GM18526 (cell line): ENCODE results near the gene SORCS3.

Experiments
- POLR2A ChIP-seq: IDR thresholded peaks from 3 replicates; pipeline ENCODE4 v1.6.1; 2011; ENCODE audit not compliant: insufficient read length; ENCODE audit errors: extremely low read depth

SORCS3 gene

DNA sequence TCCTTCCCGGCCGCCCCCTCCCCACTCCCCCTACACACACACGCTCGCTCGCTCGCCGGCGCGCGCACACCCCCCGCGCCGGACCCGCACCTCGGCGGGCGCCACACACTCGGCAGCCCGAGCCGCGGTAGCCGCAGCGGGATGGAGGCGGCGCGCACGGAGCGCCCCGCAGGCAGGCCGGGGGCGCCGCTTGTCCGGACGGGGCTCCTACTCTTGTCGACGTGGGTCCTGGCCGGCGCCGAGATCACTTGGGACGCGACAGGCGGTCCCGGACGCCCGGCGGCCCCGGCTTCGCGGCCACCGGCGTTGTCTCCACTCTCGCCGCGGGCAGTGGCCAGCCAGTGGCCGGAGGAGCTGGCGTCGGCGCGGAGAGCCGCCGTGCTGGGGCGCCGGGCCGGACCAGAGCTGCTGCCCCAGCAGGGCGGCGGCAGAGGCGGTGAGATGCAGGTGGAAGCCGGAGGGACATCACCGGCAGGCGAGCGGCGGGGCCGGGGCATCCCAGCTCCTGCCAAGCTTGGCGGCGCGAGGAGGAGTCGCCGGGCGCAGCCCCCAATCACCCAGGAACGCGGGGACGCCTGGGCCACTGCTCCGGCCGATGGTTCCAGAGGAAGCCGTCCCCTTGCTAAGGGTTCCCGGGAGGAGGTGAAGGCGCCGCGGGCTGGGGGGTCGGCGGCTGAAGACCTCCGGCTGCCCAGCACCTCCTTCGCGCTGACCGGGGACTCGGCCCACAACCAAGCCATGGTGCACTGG is at the start of gene SORCS3:
TSS of gene SORCS3 (plus strand) at position 104 of the 750 bp plus-strand sequence.
- TF ChIP-seq POLR2A, result no peak

DNA sequence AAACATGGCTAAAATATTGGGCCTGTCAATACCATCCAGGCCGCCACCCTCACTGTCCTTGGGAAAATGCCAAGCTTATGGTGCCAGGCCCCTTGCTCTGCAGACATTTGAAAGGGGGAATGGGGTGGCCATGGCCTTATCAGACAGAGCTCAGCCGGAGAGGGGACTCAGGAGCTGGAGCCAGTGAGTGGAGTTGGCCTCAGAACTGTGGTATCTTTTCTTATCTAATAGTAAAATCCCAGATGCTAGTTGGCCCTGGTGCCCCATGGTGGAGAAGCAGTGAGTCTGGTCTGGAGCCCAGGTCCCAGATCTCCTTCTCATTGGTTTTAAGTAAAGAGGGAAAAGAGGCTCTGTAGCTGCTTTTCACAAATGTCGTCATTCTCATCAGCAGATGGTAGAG is 49.6 kb upstream of the SORCS3 start:
- no peak for TF ChIP-seq POLR2A

DNA sequence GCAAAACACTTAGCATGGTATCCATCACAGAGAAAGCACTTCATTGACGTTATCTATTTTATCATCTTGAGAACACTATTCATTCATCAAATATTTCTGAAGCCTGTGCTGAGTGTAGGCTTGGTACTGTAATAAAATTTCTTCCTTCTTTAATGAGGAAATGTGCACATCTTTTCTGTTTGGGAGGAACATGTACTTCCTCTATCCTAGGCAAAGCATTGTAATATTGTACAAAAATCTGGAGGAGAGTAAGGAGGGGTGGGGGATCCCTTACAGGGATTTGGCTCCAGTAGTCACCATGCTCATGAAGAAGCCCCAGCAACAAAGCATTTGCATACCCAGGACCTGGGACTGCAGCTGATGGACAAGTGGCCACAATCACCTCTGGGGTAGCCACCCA is 39.9 kb upstream of the SORCS3 start:
- no peak for TF ChIP-seq POLR2A

DNA sequence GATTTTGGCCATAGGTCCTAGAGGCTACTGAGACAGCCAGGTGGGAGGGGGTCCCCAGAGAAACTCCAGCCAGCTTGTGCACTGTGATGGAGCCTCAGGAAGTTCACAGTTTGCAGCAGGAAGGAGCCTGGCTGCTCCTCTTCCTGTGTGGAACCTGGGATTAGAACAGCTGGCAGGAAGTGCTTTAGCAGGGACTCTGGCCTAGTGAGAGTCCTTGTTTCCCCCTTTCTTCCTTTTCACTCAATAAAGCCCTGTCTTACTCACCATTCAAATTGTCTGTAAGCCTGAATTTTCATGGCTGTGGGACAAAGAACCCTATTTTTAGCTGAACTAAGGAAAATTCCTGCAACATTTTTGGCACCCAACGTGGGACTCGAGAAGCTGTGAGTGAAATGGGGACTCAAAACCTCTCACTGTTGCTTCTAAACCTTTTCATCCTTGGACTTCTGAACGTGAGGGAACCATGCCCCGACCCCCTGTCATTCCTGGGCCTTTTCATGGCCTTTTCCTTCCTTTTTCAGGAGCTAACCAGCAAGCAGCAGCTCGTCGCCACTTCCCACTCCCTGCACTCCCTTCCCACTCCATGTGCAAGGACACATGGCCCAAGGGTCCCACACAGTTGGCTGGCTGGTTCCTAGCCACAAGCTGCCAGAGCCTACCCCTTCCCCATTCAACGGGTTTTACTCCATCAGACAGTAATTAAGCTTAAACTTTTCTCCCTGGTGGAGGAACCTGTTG is 32.8 kb upstream of the SORCS3 start:
- TF ChIP-seq POLR2A, result no peak

DNA sequence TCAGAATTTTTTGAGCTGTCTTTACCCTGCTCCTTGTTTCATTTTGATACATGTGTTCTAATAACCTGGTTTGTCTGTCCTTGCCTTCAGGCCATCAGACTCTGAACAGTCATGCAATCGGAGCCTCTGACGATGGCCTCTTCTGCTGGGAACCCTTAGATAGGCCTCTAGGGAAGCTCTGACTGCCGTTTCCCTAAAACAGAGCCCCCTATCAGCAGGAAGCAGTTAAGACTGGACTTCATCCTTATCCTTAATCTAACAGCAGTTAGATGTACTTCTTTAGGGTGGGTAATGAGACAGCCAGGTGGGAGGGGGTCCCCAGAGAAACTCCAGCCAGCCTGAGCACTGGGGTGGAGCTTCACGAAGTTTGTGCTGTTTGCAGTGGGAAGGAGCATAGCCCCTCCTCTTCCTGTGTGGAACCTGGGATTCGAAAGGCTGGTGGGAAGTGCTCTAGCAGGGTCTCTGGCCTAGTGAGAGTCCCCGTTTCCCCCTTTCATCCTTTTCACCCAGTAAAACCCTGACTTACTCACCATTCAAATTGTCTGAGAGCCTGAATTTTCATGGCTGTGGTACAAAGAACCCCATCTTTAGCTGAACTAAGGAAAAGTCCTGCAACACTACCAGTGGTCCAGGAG is 28.4 kb upstream of the SORCS3 start:
- TF ChIP-seq POLR2A, result no peak

DNA sequence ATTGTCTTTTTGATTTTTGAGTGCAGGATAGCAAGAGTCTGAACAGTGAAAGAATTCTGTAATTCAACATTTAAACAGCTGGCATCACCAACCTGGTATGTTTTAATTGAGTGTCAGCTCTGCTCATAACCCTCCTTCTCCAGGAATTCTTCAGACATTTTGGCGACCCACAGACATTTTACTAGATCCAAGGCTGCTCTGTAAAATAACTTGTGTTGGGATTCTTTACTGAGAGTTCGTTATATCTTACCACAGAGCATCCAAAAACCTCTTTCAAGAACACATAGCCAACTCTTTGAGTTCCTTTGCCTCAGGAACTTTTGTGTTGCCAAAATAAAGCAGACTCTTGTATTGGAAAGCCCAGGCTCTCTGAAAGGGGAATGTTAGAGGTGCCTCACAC is 27.7 kb upstream of the SORCS3 start:
- TF ChIP-seq POLR2A, result no peak

DNA sequence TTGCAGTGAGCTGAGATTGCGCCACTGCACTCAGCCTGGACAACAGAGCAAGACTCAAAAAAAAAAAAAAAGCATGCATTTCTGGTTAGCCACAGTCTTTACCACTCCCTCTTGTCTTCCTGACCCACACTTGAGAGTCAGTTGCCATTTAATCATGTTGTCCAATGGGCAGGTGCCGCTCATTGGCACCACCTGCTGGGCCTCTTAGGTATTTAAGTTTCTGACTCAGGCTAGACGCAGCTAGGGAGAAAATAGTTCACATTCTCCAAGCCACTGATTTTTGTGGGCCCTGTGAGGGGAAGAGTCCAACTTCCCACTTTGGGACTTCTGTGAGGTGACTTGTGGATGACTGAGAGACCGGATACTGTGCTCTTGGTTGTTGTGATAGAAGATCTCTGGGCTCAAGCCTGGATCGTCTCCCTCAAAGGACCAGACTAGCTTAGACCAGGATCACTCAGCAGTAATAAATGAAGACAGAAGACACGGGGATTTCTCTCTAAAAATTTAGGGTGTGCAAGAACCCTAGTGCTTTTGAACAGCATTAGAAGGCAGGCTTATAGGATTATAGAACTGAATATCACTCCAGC is 26.8 kb upstream of the SORCS3 start:
- TF ChIP-seq POLR2A, result no peak

DNA sequence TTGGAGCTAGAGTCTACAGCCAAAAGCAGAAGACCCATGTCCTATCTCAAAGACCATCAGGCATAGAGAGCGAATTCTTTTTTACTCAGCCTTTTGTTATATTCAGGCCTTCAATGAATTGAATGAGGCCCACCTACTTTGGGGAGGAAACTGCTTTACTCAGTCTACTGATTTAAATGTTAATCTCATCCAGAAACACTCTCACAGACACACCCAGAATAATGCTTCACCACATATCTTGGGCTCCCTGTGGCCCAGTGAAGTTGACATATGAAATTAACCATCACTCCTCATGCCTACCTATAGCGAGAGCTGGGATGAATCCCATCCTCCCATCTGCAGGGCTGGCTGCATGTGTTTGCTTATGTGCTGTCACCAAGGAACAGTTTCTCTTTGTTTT is 26.0 kb upstream of the SORCS3 start:
- no peak for TF ChIP-seq POLR2A

DNA sequence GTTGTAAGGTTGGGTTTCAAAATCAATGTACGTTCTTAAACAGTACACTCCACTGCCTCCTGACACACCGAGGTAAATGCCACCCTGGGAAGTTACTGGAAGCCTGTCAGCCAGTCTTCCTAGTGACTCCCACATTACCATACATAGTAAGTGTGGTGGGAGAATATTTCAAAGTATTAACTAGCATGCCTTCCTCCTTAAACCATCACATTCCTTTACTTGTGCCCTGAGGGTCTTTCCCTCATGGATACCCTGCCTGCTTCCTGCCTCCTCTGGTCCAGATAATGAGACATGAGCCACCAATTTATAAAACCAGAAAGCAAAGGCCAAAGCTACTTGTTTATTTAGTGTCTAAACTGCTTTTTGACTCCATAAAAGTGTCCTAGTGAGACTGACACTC is 23.3 kb upstream of the SORCS3 start:
- TF ChIP-seq POLR2A, result no peak

DNA sequence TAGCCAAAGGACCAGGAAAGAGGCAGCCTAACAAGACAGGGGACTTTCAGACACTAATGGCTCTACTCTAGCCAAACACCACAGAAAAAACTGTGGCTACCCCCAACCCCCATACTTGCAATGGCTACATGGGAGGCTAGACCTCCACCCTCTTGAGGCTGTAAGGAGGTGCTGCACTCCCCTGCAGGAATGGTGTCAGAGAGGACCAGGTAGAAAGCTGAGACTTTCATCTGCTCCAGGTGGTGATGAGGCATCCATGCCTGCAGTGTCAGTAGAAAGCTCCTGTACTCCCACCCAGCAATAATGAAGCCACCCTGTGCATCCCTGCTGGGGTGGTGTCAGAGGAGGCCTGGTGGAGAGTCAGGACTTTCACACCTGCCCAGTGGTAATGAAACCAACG is 18.9 kb upstream of the SORCS3 start:
- no peak for TF ChIP-seq POLR2A

DNA sequence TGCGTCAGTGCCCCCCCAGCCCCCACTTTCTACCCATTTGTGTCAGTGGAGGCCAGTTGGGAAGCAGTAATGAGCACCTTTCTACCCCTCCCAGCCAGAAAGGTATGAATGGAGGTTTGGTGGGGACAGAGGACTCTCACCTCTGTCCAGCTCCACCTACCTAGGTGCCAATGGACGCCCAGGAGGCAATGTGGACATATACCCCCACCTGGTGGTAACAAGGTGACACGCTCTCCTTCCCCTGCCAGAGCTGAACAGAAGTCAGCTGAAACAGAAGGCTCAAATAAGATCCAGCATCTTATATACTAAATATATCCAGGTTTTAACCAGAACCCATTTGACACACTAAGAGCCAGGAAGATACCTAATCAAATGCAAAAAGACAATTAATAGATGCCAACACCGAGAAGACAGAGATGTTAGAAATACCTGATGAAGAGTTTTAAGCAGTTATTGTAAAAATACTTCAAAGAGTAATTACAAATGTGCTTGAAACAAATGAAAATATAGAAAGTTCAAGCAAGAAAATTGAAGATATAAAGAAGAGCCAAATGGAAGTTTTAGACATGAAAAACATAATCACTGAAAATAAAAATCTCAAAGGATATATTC is 18.4 kb upstream of the SORCS3 start:
- TF ChIP-seq POLR2A, result no peak

DNA sequence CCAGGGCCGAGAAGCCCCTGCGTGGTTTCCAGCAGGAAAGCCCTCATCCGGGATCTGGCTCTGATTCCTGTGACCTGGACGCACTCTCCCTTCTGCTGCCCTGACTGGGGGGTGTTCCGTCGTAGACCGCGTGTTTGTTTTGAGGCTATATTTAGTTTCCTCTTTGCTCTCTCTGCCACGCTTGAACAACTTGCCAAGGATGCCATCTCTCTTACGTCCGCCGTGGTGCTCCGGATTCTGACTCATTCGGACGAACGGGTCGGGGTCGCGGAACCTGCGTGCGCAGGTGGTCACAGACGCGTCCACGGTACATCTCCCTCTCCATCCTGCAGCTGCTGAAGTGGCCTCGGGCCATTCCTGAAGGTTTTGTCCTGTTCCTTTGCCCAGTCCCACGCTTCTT is 10.4 kb upstream of the SORCS3 start:
- no peak for TF ChIP-seq POLR2A

DNA sequence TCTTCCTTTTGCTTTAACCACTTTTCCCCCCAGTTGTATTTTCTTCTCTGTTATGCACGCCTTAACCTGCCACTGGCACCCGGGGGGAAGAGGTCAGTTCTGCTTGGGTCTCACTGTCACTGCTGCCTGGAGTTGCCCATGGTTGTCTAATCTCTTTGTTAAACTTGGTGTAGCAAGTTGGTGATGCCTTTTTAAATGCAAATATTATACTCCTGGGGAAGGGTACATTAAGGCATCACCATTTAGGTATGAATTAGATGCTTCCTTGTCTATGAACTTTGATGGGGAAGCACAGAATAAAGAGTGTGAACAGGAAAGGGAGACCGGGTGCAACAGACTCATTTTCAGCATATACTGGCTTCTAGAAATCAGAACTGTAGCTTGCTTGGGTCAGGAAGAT is 9.1 kb upstream of the SORCS3 start:
- no peak for TF ChIP-seq POLR2A

DNA sequence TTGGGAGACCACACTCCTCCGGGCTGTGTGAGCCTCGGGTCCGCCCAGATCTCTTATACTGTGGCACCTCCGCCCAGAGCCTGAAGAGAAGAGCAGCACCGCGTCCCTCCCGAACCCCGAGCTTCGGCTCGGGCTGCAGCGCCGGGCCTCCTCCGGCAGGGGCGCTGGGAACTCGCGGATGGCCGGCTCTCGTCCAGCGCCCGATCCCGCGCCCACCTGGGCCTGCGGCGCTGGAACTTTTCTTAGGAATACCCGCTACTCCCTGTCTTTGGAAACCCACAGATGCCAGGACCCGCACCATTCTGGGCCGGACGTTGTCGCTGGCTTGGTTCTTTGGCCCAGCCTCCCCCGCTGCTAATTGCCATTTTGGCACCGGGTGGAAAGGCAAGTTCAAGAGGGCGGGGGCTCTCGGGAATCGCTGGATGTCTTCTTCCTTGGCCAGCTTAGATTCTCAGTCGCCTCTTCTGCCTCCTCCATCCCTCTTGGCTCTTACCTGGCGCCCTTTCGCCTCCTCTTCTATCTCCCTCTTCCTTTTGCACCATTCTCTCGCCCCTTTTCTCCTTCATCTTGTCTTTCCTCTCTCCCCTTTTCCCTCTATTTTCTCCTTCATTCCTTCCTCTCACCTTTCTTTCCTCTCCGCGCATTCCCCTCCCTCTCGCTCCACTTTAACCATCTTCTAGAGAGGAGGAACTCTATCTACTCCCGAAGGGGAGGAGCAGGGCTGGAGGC is 2.1 kb upstream of the SORCS3 start:
- no peak for TF ChIP-seq POLR2A
